C4-2B (cell line): ENCODE data around the gene CSNK2A1.
A peak's percentile ranks its signal among the peaks of the same experiment; 100 is the strongest.

Source experiments
- H3K27ac ChIP-seq: fragments of 450-650 bp; 2 replicates; pipeline ENCODE4 v1.5.1; 2017
- ZFX ChIP-seq: fragments of 450-650 bp; IDR thresholded peaks from 2 replicates; pipeline ENCODE4 v1.6.1; 2017
- TF ChIP-seq, protein P1 (sequence below): fragments of 450-650 bp; conservative IDR thresholded peaks from 2 replicates; pipeline ENCODE4 v1.5.1; 2017; ENCODE audit warnings: mild to moderate bottlenecking

CSNK2A1 gene

GRCh38 chr20:543369-544152 lies at the start of gene CSNK2A1:
TSS of gene CSNK2A1 (minus strand) at chr20:543790. CDS start at chr20:508551, 35,239 bp downstream.
- peak; percentile 37; the same call in 1 of the 2 replicates for TF ChIP-seq ZFX
- TF ChIP-seq, protein P1, sequence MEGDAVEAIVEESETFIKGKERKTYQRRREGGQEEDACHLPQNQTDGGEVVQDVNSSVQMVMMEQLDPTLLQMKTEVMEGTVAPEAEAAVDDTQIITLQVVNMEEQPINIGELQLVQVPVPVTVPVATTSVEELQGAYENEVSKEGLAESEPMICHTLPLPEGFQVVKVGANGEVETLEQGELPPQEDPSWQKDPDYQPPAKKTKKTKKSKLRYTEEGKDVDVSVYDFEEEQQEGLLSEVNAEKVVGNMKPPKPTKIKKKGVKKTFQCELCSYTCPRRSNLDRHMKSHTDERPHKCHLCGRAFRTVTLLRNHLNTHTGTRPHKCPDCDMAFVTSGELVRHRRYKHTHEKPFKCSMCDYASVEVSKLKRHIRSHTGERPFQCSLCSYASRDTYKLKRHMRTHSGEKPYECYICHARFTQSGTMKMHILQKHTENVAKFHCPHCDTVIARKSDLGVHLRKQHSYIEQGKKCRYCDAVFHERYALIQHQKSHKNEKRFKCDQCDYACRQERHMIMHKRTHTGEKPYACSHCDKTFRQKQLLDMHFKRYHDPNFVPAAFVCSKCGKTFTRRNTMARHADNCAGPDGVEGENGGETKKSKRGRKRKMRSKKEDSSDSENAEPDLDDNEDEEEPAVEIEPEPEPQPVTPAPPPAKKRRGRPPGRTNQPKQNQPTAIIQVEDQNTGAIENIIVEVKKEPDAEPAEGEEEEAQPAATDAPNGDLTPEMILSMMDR = no peak
- peak within 1 kb of the TSS; percentile 99 for H3K27ac ChIP-seq

DNA sequence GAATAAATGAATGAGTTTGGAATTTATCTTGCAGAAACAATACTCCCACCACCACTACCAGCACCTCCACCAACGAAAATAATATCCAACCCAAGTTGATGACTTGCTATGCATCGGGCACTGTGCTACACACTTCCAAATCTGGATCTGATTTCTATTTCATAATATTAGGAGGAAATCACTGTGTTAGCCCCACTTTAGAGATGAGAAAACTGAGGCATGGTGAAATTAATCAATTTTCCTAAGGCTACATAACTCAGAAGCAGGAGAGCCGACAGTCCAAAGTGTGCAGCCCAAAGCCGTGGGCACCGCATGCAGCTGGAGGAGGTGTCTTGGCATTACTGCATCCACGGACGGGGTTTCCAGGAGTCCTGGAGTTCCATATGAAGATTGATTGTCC lies 48.9 kb upstream of the CSNK2A1 start:
- TF ChIP-seq, protein P1 = no peak
- TF ChIP-seq ZFX = no peak
- no peak overlapping the region for H3K27ac ChIP-seq

DNA sequence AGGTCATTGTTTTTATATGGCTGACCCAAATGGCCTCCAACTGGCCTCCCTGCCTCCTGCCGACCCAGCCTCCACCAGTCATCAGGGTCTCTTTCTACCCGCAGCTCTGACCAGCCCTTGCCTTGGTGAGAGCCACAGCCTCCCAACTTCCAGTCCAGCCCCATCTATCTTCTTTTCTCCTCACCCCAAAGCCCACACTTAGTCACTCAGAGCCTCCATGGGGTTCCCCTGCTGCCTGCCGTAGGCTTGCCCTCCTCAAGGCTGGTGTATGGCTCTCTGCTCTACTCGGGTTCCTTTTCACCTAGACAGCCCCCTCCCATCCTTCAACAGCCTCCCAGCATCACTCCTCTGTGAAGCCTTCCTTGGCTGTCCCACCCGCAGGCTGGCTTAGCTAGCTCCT lies 48.4 kb upstream of the CSNK2A1 start:
- no peak overlapping the region for H3K27ac ChIP-seq
- TF ChIP-seq ZFX = no peak
- TF ChIP-seq, protein P1 = no peak

- H3K27ac ChIP-seq = no peak overlapping the region
- TF ChIP-seq, protein P1 = no peak
- TF ChIP-seq ZFX = no peak
These were observed 45.5 kb upstream of the CSNK2A1 start for GRCh38 chr20:588932-589672.

- no peak overlapping the region for H3K27ac ChIP-seq
- TF ChIP-seq ZFX = no peak
- TF ChIP-seq, protein P1 = no peak
These were observed 44.9 kb upstream of the CSNK2A1 start for GRCh38 chr20:588476-588875.

- TF ChIP-seq, protein P1 = no peak
- no peak for TF ChIP-seq ZFX
- H3K27ac ChIP-seq = no peak overlapping the region
These were observed 41.3 kb upstream of the CSNK2A1 start for GRCh38 chr20:584971-585301.
